GM19193 (cell line): ENCODE data around the gene EFEMP1.

Experiments
- POLR2A ChIP-seq: IDR thresholded peaks from 4 replicates; pipeline ENCODE4 v1.6.1; 2011; ENCODE audit not compliant: insufficient read depth, insufficient read length; ENCODE audit errors: extremely low read depth

EFEMP1 gene

GRCh38 chr2:55948176-55948923 lies 24.8 kb upstream of the EFEMP1 start:
- TF ChIP-seq POLR2A, result no peak

- TF ChIP-seq POLR2A, result no peak
Observed at GRCh38 chr2:55947752-55948151, 24.2 kb upstream of the EFEMP1 start.

- no peak for TF ChIP-seq POLR2A
Observed at GRCh38 chr2:55946793-55947192, 23.2 kb upstream of the EFEMP1 start.

- no peak for TF ChIP-seq POLR2A
Observed at GRCh38 chr2:55943466-55943865, 19.9 kb upstream of the EFEMP1 start.

- TF ChIP-seq POLR2A, result no peak
Observed at GRCh38 chr2:55936351-55936750, 12.8 kb upstream of the EFEMP1 start.

- no peak for TF ChIP-seq POLR2A
Observed at GRCh38 chr2:55934337-55934736, 10.8 kb upstream of the EFEMP1 start.

- no peak for TF ChIP-seq POLR2A
Observed at GRCh38 chr2:55932843-55933242, 9.3 kb upstream of the EFEMP1 start.

- TF ChIP-seq POLR2A, result no peak
Observed at GRCh38 chr2:55931281-55931680, 7.7 kb upstream of the EFEMP1 start.

- no peak for TF ChIP-seq POLR2A
Observed at GRCh38 chr2:55929476-55929875, 5.9 kb upstream of the EFEMP1 start.

- no peak for TF ChIP-seq POLR2A
Observed at GRCh38 chr2:55926974-55927373, 3.4 kb upstream of the EFEMP1 start.

- TF ChIP-seq POLR2A, result no peak
Observed at GRCh38 chr2:55926246-55926645, 2.7 kb upstream of the EFEMP1 start.

GRCh38 chr2:55923982-55924321 lies 370 bp upstream of the EFEMP1 start:
- no peak for TF ChIP-seq POLR2A

- TF ChIP-seq POLR2A, result no peak
Observed at GRCh38 chr2:55922291-55922907, 1.2 kb downstream of the EFEMP1 start.

GRCh38 chr2:55919574-55919973 lies 4.0 kb downstream of the EFEMP1 start:
- TF ChIP-seq POLR2A, result no peak

GRCh38 chr2:55918856-55919255 lies 4.7 kb downstream of the EFEMP1 start:
- no peak for TF ChIP-seq POLR2A

GRCh38 chr2:55917713-55918390 lies 5.7 kb downstream of the EFEMP1 start:
- TF ChIP-seq POLR2A, result no peak

GRCh38 chr2:55917117-55917516 lies 6.5 kb downstream of the EFEMP1 start:
- no peak for TF ChIP-seq POLR2A

- TF ChIP-seq POLR2A, result no peak
Observed at GRCh38 chr2:55916473-55917049, 7.0 kb downstream of the EFEMP1 start.
